Measurements from ENCODE around the gene TP53AIP1.
A peak's percentile ranks its signal among the peaks of the same experiment; 100 is the strongest.

The TP53AIP1 gene

GRCh38 chr11:128942817-128943427 is at the start of gene TP53AIP1:
TP53AIP1 (minus strand) TSS chr11:128942871; CDS start chr11:128937818, 5,053 bp downstream.
- DNase-seq: peak; percentile 64

GRCh38 chr11:128988242-128988970 is 45.7 kb upstream of the TP53AIP1 start:
- no peak for DNase-seq

GRCh38 chr11:128985880-128986279 is 43.2 kb upstream of the TP53AIP1 start:
- DNase-seq: no peak

GRCh38 chr11:128983023-128983422 is 40.4 kb upstream of the TP53AIP1 start:
- no peak for DNase-seq

GRCh38 chr11:128981254-128981653 is 38.6 kb upstream of the TP53AIP1 start:
- DNase-seq: no peak

GRCh38 chr11:128970598-128971190 is 28.0 kb upstream of the TP53AIP1 start:
- DNase-seq: no peak

- DNase-seq: no peak
These were observed 26.2 kb upstream of the TP53AIP1 start for GRCh38 chr11:128968916-128969315.

- DNase-seq: no peak
These were observed 24.9 kb upstream of the TP53AIP1 start for GRCh38 chr11:128967578-128967977.

GRCh38 chr11:128965485-128965884 is 22.8 kb upstream of the TP53AIP1 start:
- DNase-seq: no peak

- DNase-seq: no peak
These were observed 21.8 kb upstream of the TP53AIP1 start for GRCh38 chr11:128964463-128964930.

- no peak for DNase-seq
These were observed 21.2 kb upstream of the TP53AIP1 start for GRCh38 chr11:128963744-128964325.

- DNase-seq: no peak
These were observed 20.2 kb upstream of the TP53AIP1 start for GRCh38 chr11:128962896-128963295.

GRCh38 chr11:128961645-128962044 is 19.0 kb upstream of the TP53AIP1 start:
- no peak for DNase-seq

- DNase-seq: no peak
These were observed 14.5 kb upstream of the TP53AIP1 start for GRCh38 chr11:128957202-128957482.

GRCh38 chr11:128956401-128957201 is 13.9 kb upstream of the TP53AIP1 start:
- no peak for DNase-seq

- no peak for DNase-seq
These were observed 13.0 kb upstream of the TP53AIP1 start for GRCh38 chr11:128955636-128956035.

- DNase-seq: no peak
These were observed 10.5 kb upstream of the TP53AIP1 start for GRCh38 chr11:128953151-128953550.

GRCh38 chr11:128949791-128950454 is 7.3 kb upstream of the TP53AIP1 start:
- no peak for DNase-seq

- DNase-seq: no peak
These were observed 5.9 kb upstream of the TP53AIP1 start for GRCh38 chr11:128948583-128948982.

GRCh38 chr11:128947773-128948172 is 5.1 kb upstream of the TP53AIP1 start:
- no peak for DNase-seq

- no peak for DNase-seq
These were observed 4.0 kb upstream of the TP53AIP1 start for GRCh38 chr11:128946648-128947047.

- DNase-seq: no peak
These were observed 831 bp upstream of the TP53AIP1 start for GRCh38 chr11:128943428-128943976.
